Measurements from ENCODE around the gene SULT1B1.
"Not testable (repeated sequence)": the region's sequence is repeated elsewhere in the genome, so short reads cannot be mapped to it uniquely, and the experiment has no call there.

- not testable (repeated sequence) for TF ChIP-seq POLR2AphosphoS5 (IDR thresholded peaks at IDR 0.05; ENCODE audit: low read depth, low read length); CTCF (IDR thresholded peaks at IDR 0.05)
Observed at GRCh38 chr4:69768554-69768953, 8.1 kb upstream of the SULT1B1 start.

Data from Panc1 (cell line).